ENCODE data around the gene TOLLIP. TPM values are rescaled to one million over a fixed set of nuclear protein-coding genes. Genes with fewer than 3 reads are reported as not detected.

TOLLIP gene
- total and polyA plus RNA-seq, 2 of the 8 experiments (the other 6 are each of a cell fraction or from before 2014, with no cell fraction given) = 23.7 to 34.7 TPM

DNA sequence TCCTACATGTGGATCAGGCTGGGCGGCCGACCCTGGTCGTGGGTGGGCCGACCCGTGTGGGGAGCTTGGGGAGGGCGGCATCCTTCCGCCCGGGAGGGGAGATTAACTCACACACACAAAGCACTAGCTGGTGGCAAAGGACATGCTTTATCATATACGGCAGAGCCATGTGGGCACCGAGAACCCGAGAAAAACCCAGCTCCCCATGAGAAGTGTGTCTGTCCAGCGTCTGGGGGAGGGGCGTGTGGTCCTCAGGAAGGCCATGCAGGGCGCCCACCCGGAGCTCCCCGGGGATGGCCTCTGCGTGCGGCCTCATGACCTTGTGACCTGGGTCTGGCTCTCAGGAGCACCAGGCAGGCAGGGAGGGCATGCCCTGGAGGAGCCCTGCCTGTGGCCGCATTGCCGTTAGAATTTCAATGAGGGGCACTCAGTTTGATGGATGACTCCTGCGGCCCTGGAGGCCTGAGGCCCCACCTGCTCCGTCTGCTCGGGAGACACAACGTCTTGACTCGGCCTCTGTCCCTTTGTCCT, 39.4 kb upstream of the TOLLIP start (continued):
- TF ChIP-seq, protein P1, sequence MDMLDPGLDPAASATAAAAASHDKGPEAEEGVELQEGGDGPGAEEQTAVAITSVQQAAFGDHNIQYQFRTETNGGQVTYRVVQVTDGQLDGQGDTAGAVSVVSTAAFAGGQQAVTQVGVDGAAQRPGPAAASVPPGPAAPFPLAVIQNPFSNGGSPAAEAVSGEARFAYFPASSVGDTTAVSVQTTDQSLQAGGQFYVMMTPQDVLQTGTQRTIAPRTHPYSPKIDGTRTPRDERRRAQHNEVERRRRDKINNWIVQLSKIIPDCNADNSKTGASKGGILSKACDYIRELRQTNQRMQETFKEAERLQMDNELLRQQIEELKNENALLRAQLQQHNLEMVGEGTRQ (IDR thresholded peaks at IDR 0.05; ENCODE audit: low read length) = no peak
- TF ChIP-seq NANOG (IDR thresholded peaks at IDR 0.05; ENCODE audit: insufficient read depth, low read depth, low read length, poor library complexity, severe bottlenecking) (no peak), POLR2AphosphoS5 (IDR thresholded peaks at IDR 0.05; ENCODE audit: low read depth, low read length) (no peak), SP4 (IDR thresholded peaks at IDR 0.05; ENCODE audit: low read length) (no peak), CBX5 (IDR thresholded peaks at IDR 0.05; ENCODE audit: low read depth, low read length) (no peak), TBP (IDR thresholded peaks at IDR 0.05; ENCODE audit: low read depth, low read length) (no peak), SRF (IDR thresholded peaks at IDR 0.05; ENCODE audit: low read depth, low read length) (no peak), GABPA (IDR thresholded peaks at IDR 0.05; ENCODE audit: borderline replicate concordance, insufficient read depth, low read length) (no peak)
